SU-DHL-6 (cell line): ENCODE measurements around the gene GNG4.

Experiments
- H2AFZ ChIP-seq: fragments of 200-600 bp; sonication (generic); 2 replicates; pipeline ENCODE4 v1.6.1; 2014; ENCODE audit warnings: low read depth, mild to moderate bottlenecking, moderate library complexity, mixed read lengths, antibody characterized with exemption, low read length; ENCODE audit not compliant: severe bottlenecking
- H3F3A ChIP-seq: fragments of 200-600 bp; shearing (Covaris generic); 2 replicates; pipeline ENCODE4 v1.6.0; 2016; ENCODE audit warnings: antibody characterized with exemption, mild to moderate bottlenecking; ENCODE audit not compliant: insufficient read depth
- H3K27ac ChIP-seq: fragments of 200-600 bp; sonication (generic); 2 replicates; pipeline ENCODE4 v1.5.1; 2016; ENCODE audit warnings: low read depth, mild to moderate bottlenecking, low read length, moderate library complexity, mixed read lengths
- H3K27me3 ChIP-seq: fragments of 200-600 bp; sonication (generic), shearing (Covaris generic); 2 replicates; pipeline ENCODE4 v1.6.0; 2014; ENCODE audit warnings: mild to moderate bottlenecking, low read length
- H3K36me3 ChIP-seq: fragments of 200-600 bp; sonication (generic); 2 replicates; pipeline ENCODE4 v1.6.1; 2014; ENCODE audit warnings: mild to moderate bottlenecking, low read length, mixed read lengths
- H3K4me2 ChIP-seq: fragments of 300-600, 200-600 bp; shearing (Covaris generic), sonication (generic); 2 replicates; pipeline ENCODE4 v1.6.0; 2014; ENCODE audit warnings: low read length, low read depth, mild to moderate bottlenecking; ENCODE audit not compliant: poor library complexity, severe bottlenecking
- H3K4me3 ChIP-seq: fragments of 200-600 bp; sonication (generic); 2 replicates; pipeline ENCODE4 v1.5.1; 2014; ENCODE audit warnings: antibody characterized with exemption, low read length, mild to moderate bottlenecking, mixed read lengths; ENCODE audit not compliant: insufficient read depth, poor library complexity, severe bottlenecking
- H3K79me2 ChIP-seq: fragments of 200-600 bp; sonication (generic); 2 replicates; pipeline ENCODE4 v1.6.1; 2014; ENCODE audit warnings: mild to moderate bottlenecking, low read length, moderate library complexity; ENCODE audit not compliant: insufficient read depth
- H3K9ac ChIP-seq: fragments of 200-600 bp; sonication (generic); 2 replicates; pipeline ENCODE4 v1.7.0; 2014; ENCODE audit warnings: mild to moderate bottlenecking, low read length
- H3K9me2 ChIP-seq: fragments of 200-600 bp; sonication (generic); replicated peaks from 2 replicates; pipeline ENCODE4 v1.6.1; 2014; ENCODE audit warnings: low read length; ENCODE audit not compliant: insufficient read depth
- H3K9me3 ChIP-seq: fragments of 200-600 bp; sonication (generic); 2 replicates; pipeline ENCODE4 v1.6.1; 2014; ENCODE audit warnings: low read length, mixed read lengths; ENCODE audit not compliant: insufficient read depth
- H4K20me1 ChIP-seq: fragments of 200-600 bp; sonication (generic); 2 replicates; pipeline ENCODE4 v1.6.1; 2014; ENCODE audit warnings: low read depth, mild to moderate bottlenecking, antibody characterized with exemption, low read length, moderate library complexity, mixed read lengths
- CTCF ChIP-seq: fragments of 200-600 bp; sonication (generic); IDR thresholded peaks from one replicate; pipeline ENCODE4 v1.5.1; 2017; ENCODE audit warnings: antibody characterized with exemption, mild to moderate bottlenecking, low read length, moderate library complexity; ENCODE audit not compliant: insufficient read depth, poor library complexity, severe bottlenecking
- EZH2phosphoT487 ChIP-seq: fragments of 200-600 bp; sonication (generic), shearing (Covaris generic); conservative IDR thresholded peaks from 2 replicates; pipeline ENCODE4 v1.6.1; 2018; ENCODE audit warnings: mild to moderate bottlenecking, antibody characterized with exemption, low read length, moderate library complexity, mixed read lengths

Gene GNG4

GRCh38 chr1:235515844-235516512 lies 133.6 kb downstream of the GNG4 start:
- TF ChIP-seq CTCF (no peak), EZH2phosphoT487 (no peak)
- no peak overlapping the region for H3K4me2 ChIP-seq
- no peaks in the 10 kb centered on the region for H3K27me3 ChIP-seq

GRCh38 chr1:235513495-235514366 lies 135.9 kb downstream of the GNG4 start:
- H3K9me3 ChIP-seq, result no peaks in the 10 kb centered on the region
- H3K27ac ChIP-seq, result no peak overlapping the region
- H4K20me1 ChIP-seq, result no peaks in the 10 kb centered on the region
- H3K36me3 ChIP-seq, result no peaks in the 10 kb centered on the region
- H3F3A ChIP-seq, result no peaks in the 10 kb centered on the region
- H2AFZ ChIP-seq, result no peak overlapping the region
- H3K9ac ChIP-seq, result no peak overlapping the region
- H3K79me2 ChIP-seq, result no peaks in the 10 kb centered on the region
- H3K4me2 ChIP-seq, result no peak overlapping the region
- no peaks in the 10 kb centered on the region for H3K27me3 ChIP-seq
- no peaks in the 10 kb centered on the region for H3K9me2 ChIP-seq
- no peak for TF ChIP-seq EZH2phosphoT487
- TF ChIP-seq CTCF, result peak; percentile 67
- H3K4me3 ChIP-seq, result no peak overlapping the region

More at GRCh38 chr1:235515844-235516512, 133.6 kb downstream of the GNG4 start:
- H3K9me2 ChIP-seq, result no peaks in the 10 kb centered on the region
- no peak overlapping the region for H3K4me3 ChIP-seq
- no peak overlapping the region for H3K27ac ChIP-seq
- H4K20me1 ChIP-seq, result no peaks in the 10 kb centered on the region
- H3K36me3 ChIP-seq, result no peaks in the 10 kb centered on the region
- H3F3A ChIP-seq, result no peaks in the 10 kb centered on the region
- no peak overlapping the region for H3K9ac ChIP-seq
- no peak overlapping the region for H2AFZ ChIP-seq
- no peaks in the 10 kb centered on the region for H3K9me3 ChIP-seq
- no peaks in the 10 kb centered on the region for H3K79me2 ChIP-seq

GRCh38 chr1:235511470-235512240 lies 137.9 kb downstream of the GNG4 start:
- H3K4me2 ChIP-seq, result no peak overlapping the region
- H3K27ac ChIP-seq, result no peak overlapping the region
- TF ChIP-seq EZH2phosphoT487 (no peak), CTCF (no peak)
- H3K79me2 ChIP-seq, result no peaks in the 10 kb centered on the region
- H3K27me3 ChIP-seq, result no peaks in the 10 kb centered on the region
- no peak overlapping the region for H2AFZ ChIP-seq
- no peaks in the 10 kb centered on the region for H3K36me3 ChIP-seq
- no peaks in the 10 kb centered on the region for H3F3A ChIP-seq
- H3K9ac ChIP-seq, result no peak overlapping the region
- H3K9me2 ChIP-seq, result no peaks in the 10 kb centered on the region
- H3K9me3 ChIP-seq, result no peaks in the 10 kb centered on the region
- no peaks in the 10 kb centered on the region for H4K20me1 ChIP-seq
- H3K4me3 ChIP-seq, result no peak overlapping the region
